ENCODE measurements around the gene ATP6V1B1.

DNA sequence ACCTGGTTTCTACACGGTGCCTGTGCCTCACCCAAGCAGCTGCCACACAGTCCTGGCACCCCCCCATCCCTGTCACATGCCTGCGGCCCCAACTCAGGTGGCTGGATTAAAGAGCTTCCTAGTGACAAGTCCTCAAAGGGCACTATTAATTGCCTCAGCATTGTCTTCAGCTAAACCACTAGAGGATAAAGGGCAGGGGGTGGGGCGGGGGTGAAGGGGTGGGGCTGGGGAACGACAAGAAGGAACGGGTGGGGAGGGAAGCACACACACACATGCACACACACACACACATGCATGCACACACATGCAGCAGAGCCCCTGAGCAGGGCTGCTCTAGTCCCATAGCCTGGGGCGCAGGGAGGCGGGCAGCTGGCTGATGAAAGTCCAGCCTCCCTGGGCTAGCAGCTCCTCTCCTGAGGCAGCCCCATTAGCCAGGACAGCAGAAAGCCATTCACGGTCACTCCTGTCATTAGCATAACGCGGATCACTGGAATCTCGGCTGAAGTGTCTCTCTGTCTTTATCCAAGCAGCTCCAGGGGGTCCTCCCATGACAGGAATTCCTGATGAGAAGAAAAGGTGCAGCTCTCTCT, 66.4 kb downstream of the ATP6V1B1 start:
- no peak for TF ChIP-seq POLR2A (IDR thresholded peaks at IDR 0.05)
- TF ChIP-seq, protein P1, sequence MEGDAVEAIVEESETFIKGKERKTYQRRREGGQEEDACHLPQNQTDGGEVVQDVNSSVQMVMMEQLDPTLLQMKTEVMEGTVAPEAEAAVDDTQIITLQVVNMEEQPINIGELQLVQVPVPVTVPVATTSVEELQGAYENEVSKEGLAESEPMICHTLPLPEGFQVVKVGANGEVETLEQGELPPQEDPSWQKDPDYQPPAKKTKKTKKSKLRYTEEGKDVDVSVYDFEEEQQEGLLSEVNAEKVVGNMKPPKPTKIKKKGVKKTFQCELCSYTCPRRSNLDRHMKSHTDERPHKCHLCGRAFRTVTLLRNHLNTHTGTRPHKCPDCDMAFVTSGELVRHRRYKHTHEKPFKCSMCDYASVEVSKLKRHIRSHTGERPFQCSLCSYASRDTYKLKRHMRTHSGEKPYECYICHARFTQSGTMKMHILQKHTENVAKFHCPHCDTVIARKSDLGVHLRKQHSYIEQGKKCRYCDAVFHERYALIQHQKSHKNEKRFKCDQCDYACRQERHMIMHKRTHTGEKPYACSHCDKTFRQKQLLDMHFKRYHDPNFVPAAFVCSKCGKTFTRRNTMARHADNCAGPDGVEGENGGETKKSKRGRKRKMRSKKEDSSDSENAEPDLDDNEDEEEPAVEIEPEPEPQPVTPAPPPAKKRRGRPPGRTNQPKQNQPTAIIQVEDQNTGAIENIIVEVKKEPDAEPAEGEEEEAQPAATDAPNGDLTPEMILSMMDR (IDR thresholded peaks at IDR 0.05), result no peak
